ENCODE measurements around the gene TMEM250.

TMEM250 gene

DNA sequence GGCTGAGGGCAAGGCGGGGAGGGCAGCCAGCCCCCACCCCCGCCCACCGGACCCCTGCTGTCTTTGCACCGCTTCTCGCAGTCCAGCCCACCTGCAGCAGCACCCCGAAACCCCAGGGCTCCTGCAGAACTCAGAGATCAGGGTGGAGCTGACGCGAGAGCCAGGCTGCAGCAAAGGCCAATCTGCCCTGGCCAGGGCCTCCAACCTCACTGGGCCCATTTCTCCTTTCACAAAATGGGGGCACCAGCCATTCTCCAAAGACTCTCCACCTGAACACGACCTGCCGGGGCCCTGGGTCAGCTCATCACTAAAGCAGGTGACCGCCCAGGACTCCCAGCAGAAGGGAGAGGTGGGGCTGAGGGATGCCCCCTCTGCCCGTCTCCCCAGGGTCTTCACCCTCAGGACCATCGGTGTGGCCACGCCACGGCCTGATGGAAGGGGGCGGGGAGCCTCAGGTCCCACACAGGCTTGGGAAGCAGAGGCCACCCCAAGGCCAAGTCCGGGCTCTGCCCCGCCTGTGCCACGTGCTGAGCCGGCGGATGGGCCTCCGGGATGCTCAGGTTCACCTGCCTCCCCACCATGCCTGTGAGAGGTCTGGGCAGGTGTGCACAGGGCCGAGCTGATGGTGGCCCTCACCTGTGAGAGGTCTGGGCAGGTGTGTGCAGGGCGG lies 36.7 kb downstream of the TMEM250 start:
- DNase-seq = no peak

DNA sequence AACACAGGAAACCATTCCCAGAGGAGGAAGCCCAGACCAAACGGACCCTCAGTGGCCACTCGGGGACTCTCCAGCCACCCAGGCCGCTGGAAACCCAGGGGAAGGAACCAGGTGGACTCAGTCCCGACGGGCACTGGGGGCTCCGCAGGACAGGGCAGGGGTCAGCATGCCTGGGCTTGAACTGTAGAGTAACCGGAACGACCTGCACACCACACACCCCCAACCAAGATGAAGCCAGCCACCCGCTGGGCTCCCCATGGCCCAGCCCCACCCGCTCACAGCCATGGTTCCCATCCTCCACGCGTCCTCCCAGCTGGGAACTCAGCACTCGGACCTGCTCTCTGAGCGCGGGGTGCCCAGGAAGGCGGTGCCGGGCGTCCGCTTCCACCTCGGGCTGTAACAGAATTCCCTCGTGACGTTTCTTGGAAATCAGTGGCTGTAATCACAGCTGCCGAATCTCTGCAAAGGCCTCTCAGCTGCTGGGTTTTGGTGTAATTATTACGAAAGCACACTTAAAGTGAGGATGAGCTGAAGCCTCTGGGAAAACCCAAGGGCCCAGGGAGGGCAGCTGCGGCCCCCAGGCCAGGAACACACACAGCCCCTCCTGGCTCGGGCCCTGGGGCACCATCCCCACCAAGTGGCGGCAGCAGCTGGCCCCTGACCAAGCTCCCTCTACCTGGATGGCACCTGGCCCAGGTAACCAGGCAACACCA lies 37.4 kb downstream of the TMEM250 start:
- no peak for DNase-seq

DNA sequence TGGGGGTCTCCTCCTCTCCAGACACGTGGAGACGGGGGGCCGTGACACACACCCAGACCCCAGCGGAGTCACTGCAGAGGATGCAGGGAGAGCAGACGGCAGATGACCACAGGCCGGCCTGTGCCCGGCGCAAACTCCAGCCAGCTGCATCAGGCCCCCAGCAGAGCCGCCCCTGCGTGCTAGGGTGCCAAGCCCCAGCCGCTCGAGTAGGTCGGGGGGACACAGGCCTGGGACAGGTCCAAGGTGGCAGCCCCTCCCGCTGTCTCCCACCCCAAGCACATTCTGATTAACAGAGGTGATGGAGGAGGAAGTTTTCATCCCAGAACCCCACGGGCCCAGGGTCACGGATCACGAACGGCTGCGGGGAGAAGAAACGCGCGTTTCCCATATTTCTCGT lies 38.0 kb downstream of the TMEM250 start:
- DNase-seq = no peak

DNA sequence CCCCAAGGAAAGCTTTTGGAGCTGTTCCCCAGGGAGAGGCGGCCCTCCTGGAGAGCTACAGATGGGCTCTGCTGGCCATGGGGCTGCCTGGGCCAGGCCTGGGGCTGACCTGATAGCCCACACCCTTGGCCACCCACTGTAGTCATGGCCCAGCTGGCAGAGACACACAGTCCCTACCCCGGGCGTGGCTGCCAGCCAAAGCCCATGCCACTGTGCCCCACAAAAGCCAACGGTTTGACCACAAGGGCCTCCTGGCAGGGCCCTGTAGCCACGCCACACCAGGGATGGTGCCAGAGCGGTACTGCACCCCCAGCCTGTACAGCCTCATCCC lies 38.8 kb downstream of the TMEM250 start:
- DNase-seq = no peak

DNA sequence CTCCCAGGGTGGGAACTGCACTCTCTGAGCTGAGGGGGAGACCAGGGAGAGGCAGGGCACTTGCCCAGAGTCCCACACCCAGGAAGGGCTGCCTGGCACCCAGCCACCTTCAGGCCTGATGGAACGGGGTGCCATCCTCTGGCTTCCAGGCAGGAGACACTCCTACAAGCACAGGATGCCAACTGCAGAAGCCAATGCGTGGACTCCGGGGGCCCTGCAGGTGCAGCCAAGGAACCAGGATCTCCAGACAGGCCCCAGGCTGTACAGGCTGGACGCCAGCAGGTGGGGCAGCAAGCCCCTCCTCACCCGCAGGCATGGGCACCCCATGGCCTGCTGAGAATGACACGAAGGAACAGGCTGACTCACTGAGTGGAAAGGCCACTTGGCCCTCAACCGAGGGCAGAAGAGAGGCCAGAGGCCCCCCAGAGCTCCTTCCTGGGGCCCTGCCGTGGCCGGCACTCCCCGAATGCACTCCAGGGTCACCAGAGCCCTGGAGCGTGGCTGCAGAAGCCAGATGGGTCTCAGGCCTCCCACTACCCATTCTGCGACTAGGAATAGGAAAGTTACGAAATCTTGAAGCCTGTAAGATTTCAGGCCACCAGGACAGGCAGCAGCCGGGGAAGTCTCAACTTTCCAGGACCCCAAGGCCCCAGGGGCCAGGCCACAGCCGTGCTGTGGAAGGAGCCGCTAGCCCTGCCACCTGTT lies 39.3 kb downstream of the TMEM250 start:
- DNase-seq = no peak

DNA sequence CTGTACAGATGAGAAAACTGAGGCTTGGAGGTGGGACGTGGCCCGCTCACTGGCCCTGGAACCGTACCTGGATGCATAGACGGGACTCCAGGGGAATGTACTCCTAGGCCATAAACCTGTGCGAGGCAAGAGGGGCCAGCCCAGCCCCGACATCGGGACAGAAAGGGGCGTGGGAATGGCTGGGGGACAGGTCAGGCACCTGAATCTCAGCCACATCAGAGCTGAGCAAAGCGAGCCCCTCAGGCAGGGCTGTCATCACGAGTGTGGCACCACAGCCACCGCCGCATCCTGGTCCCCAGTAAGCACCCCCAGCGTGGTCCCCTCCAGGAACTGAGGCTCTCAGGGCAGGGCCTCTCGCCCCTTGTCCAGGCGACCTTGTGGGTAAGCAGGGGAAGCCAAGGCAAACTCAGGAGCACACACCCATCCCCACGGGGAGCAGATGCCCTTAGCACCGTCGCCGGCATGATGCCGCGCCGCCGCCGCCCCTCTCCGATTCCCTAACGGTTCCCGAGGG lies 40.1 kb downstream of the TMEM250 start:
- DNase-seq = no peak

DNA sequence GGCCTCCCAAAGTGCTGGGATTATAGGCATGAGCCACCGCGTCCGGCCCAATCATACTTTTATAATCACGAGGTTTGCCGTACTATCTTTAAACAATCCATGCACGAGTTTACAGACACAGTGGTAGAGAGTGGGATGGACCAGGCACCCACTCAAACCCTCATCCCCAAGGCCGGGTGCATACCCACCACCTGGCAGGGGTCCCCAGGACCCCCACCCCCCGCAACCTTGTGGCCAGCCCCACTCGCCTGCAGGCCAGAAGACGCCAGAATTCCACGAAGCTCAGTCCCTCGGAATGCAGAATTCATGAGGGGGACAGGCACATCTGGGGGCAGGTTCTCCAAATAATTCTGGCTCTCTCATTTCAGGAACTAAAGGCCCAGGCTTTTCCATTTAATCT lies 40.7 kb downstream of the TMEM250 start:
- no peak for DNase-seq

DNA sequence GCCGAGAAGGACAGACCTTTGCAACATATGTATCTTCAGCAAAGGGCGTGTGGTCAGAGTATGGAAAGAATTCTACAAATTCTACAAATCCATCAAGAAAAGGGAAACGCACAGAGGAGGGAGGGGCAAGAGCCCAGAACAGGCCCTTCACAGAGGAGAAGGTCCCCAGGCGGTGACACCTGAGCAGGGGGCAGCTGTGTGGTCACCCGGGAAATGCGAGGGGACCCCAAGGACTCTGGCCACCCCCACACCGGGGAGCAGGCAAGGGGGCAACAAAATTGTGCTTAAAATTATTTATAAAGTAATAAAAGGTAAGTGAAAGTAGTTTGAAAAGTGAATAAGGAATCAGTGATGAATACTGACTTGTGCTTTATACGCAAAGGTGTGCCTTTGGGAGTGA lies 41.2 kb downstream of the TMEM250 start:
- DNase-seq = no peak

DNA sequence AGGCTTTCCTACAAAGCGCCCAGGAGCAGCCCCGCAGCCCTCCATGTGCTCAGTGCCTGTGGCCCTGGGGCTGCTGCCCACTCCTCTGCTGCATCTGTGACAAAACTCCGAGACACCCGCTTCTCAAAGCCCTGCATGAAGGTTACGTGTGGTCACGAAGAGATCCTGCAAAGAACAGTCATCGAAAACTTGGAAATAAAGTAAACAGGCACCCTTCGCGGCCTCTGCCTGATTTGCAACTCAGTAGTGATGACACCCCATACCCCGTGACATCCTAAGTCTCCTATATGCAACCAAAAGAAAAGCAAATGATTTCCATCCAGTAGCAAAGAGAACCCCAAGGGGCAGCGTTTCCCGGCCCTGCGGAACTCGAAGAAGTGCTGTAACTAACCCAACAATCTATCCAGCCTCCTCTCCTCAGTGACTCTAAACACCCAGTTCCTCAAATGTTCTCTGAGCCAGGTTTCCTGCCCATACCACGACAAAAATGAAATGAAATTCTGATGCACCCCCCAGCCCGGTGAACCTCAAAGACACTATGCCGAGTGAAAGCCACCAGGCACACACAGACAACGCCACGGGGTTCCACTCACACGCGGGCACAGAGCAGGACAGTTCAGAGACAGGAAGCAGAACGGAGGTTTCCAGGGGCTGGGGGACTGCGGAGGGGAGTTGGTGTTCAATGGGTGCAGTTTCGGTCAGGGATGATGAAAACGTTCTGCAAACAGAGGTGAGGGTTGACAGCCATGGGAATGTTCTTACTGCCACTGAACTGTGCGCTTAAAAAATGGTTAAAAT lies 42.6 kb downstream of the TMEM250 start:
- DNase-seq = no peak

DNA sequence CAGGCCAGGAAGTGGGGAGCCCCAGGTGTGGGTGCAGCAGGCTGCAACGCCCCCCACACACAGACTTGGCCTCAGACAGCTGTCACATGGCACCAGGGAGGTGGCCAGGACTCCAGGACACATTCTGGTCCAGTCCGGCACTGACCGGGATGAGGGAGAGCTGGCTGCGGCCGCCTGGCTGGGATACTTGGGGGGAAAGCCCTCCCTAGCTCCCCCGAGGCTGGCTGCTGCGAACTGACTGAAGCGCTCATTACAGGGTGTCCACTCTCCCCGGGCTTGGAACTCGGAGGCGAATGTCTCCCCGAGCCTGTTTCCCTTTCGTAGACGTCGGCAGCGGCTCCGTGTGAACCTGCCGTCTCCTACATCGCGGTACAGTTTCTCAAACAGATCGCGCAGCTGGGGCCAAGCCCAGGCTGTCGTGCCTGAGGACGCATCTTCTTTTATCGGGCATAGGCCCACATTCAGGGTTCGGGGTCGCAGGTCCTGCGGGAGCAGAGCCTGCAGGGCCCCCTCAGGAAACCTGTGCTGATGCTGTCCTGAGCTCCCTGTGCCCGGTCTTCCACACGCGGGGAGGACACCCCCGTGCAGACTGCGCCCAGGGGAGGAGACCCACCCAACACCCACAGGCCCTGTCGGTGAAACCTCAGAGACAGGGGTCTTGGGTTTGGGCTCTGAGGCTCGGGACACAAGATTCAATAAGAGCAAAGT lies 43.4 kb downstream of the TMEM250 start:
- no peak for DNase-seq

DNA sequence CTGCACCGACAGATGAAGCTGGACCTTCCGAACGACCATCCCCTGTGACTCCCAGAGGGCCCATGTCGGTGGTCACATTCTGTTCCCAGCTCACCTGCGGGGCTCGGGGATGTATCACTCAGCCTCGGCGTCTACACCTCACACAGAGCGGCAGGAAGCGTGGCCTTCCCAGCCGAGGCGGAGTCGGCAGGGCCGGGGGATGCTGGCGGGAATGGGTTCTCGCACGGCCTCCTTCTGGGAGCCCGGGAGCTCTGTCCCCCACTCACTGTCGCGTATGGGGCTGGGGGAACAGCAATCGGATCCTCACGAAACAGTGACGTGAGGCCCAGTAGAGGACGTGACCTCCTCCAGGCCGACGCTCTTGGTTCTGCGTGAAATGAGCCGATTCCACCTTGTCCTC lies 44.0 kb downstream of the TMEM250 start:
- no peak for DNase-seq
